Activated T-helper 17 cell treated with anti-CD3 and anti-CD28 coated beads, Interleukin-2, amount 50 U/mL, for 72 hours (primary cell): Measurements from ENCODE around the gene MARCO. TPM values are rescaled to one million over a fixed set of nuclear protein-coding genes. Genes with fewer than 3 reads are reported as not detected.

Source experiments
- ATAC-seq: fragments of 150-1000 bp; cut with Tn5 transposase; replicated peaks from 2 replicates; pipeline ENCODE4 v1.10.0; 2021; ENCODE audit warnings: mild to moderate bottlenecking, moderate library complexity
- H3K27ac Mint-ChIP-seq: one replicate; pipeline ENCODE4 v1.8.0; 2022; ENCODE audit warnings: mixed read lengths
- H3K27me3 Mint-ChIP-seq: one replicate; pipeline ENCODE4 v1.8.0; 2022; ENCODE audit warnings: mixed read lengths
- H3K36me3 Mint-ChIP-seq: one replicate; pipeline ENCODE4 v1.8.0; 2022; ENCODE audit warnings: low read depth, mild to moderate bottlenecking, mixed read lengths
- H3K4me1 Mint-ChIP-seq: one replicate; pipeline ENCODE4 v1.8.0; 2022; ENCODE audit warnings: mixed read lengths
- H3K4me3 Mint-ChIP-seq: one replicate; pipeline ENCODE4 v1.8.0; 2022; ENCODE audit warnings: mild to moderate bottlenecking, mixed read lengths
- H3K9me3 Mint-ChIP-seq: one replicate; pipeline ENCODE4 v1.8.0; 2022; ENCODE audit warnings: mixed read lengths
- total RNA-seq, 2 donors: library from RNA; stranded (reverse); gene quantifications; one replicate each; pipeline ENCODE4 v1.2.3, GENCODE V29; 2022

MARCO gene
- total RNA-seq, 2 donors from 2014 or later = not detected

DNA sequence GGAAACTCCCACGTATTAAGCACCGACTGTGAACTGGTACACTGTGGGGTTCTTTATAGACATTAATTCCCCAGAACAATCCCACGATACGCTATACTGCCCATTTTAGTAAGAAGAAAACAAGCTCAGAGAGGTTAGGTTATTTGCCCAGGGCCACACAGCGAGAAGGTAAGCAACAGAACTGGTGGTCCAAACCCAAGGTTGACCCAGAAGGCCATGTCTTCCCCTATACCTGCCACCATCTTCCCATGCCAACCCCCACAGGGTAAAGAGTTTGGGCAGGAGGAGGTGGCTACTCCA is 69.9 kb downstream of the MARCO start:
- no peak overlapping the region for H3K4me3 Mint-ChIP-seq
- H3K36me3 Mint-ChIP-seq = no peaks in the 10 kb centered on the region
- H3K9me3 Mint-ChIP-seq = no peaks in the 10 kb centered on the region
- no peak for ATAC-seq
- no peak overlapping the region for H3K27ac Mint-ChIP-seq
- H3K27me3 Mint-ChIP-seq = peaks cover 26% of the 10 kb centered on the region
- no peaks in the 10 kb centered on the region for H3K4me1 Mint-ChIP-seq

DNA sequence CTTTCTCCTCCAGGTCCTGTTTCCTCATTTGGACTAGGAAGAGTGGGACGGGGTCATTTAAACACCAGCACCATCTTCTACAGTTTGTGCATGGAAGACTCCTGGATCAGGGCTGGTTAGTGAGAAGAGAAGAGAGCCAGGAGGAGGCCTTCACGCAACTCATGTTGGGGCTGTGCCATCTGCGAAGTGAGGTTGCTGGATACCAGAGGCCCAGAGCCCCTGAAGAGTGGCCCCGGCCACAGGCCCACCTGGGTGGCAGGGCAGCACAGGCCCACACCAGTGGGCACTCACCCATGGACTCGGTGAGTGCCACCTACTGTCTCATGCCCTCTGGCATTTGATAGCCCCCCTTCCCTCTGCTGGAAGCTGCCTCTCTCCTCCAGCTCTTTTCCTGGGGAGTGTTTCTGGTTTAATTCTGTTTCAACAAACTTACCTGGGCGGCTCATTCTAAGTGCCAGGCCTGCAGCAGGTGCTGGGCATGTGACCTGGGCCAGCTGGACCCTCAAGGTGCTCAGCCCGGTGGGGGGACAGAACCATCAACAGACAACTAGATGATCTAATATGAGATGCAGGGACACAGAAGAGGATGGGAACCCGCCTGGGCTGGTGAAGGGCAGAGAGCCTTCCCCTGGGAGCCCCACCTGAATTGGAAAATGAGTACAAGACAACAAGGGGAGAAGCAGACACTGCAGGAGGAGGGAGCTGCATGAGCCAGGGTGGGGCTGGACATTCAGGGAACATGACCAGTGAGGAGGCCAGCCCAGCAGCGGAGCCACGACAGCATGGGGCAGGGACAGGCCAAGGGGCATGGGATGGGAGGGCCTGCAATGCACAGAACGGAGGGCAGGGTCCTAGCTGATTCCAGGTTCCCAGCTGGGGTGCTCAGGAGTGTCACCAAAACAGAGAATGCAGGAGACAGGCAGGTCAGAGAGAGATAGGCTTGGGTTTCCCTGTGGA is 70.6 kb downstream of the MARCO start:
- H3K4me3 Mint-ChIP-seq = no peak overlapping the region
- ATAC-seq = no peak
- H3K9me3 Mint-ChIP-seq = no peaks in the 10 kb centered on the region
- H3K27ac Mint-ChIP-seq = no peak overlapping the region
- no peaks in the 10 kb centered on the region for H3K36me3 Mint-ChIP-seq
- H3K27me3 Mint-ChIP-seq = peaks cover 28% of the 10 kb centered on the region
- no peaks in the 10 kb centered on the region for H3K4me1 Mint-ChIP-seq

- no peak for ATAC-seq
- H3K27ac Mint-ChIP-seq = no peak overlapping the region
- no peaks in the 10 kb centered on the region for H3K9me3 Mint-ChIP-seq
- peaks cover 31% of the 10 kb centered on the region for H3K27me3 Mint-ChIP-seq
- no peaks in the 10 kb centered on the region for H3K36me3 Mint-ChIP-seq
- H3K4me1 Mint-ChIP-seq = no peaks in the 10 kb centered on the region
- no peak overlapping the region for H3K4me3 Mint-ChIP-seq
Measured at GRCh38 chr2:119013671-119014070, 71.7 kb downstream of the MARCO start.

DNA sequence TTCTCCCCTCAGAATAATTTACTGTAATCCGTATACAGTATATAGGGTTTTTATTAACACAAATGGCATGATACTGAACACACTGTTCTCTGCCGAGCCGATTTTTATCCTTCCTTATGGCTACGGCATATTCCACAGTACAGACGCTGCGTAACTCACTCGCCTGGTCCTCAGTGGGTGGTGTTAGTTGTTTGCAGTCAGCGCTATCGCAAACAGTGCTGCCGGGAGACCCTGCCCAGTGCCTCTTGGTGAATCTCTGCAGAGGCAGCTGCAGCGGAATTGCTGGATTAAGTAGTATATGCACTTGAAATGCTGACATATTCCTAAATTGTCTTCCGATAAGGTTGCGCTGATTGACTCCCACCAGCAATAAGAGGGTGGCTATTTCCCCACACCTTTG is 73.9 kb downstream of the MARCO start:
- H3K27ac Mint-ChIP-seq = no peak overlapping the region
- no peak overlapping the region for H3K4me3 Mint-ChIP-seq
- H3K36me3 Mint-ChIP-seq = no peaks in the 10 kb centered on the region
- H3K27me3 Mint-ChIP-seq = peaks cover 21% of the 10 kb centered on the region
- H3K9me3 Mint-ChIP-seq = no peaks in the 10 kb centered on the region
- no peak for ATAC-seq
- no peaks in the 10 kb centered on the region for H3K4me1 Mint-ChIP-seq

- Mint-ChIP-seq H3K27ac (no peak overlapping the region), H3K27me3 (peaks cover 8% of the 10 kb centered on the region), H3K36me3 (no peaks in the 10 kb centered on the region), H3K9me3 (no peaks in the 10 kb centered on the region), H3K4me1 (no peaks in the 10 kb centered on the region), H3K4me3 (no peak overlapping the region)
- ATAC-seq = no peak
Measured at GRCh38 chr2:119019521-119019920, 77.5 kb downstream of the MARCO start.

GRCh38 chr2:119022678-119023077 is 80.7 kb downstream of the MARCO start:
- no peaks in the 10 kb centered on the region for H3K36me3 Mint-ChIP-seq
- ATAC-seq = no peak
- no peaks in the 10 kb centered on the region for H3K9me3 Mint-ChIP-seq
- no peaks in the 10 kb centered on the region for H3K4me1 Mint-ChIP-seq
- peaks cover 10% of the 10 kb centered on the region for H3K27me3 Mint-ChIP-seq
- no peak overlapping the region for H3K27ac Mint-ChIP-seq
- no peak overlapping the region for H3K4me3 Mint-ChIP-seq

DNA sequence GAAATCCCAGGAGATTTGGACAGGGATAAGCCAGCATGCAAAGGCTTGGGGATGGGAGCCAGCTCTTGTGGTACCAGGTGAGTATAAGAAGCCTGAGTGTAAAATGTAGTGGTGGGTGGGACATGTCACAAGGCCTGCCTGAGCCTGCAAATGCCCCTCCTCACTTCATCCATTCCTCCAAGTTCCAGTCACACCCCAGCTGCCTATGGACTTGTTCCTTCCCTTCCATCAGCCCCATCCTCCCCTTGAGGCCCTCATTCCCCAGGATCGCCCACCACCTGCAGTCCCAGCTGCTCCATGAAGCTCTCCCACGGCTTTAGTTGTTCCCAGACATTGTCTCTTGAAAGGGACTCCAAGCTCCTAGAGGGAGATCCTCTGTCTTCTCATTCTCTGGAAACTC is 81.5 kb downstream of the MARCO start:
- H3K4me3 Mint-ChIP-seq = no peak overlapping the region
- ATAC-seq = no peak
- peaks cover 14% of the 10 kb centered on the region for H3K27me3 Mint-ChIP-seq
- no peaks in the 10 kb centered on the region for H3K4me1 Mint-ChIP-seq
- no peaks in the 10 kb centered on the region for H3K36me3 Mint-ChIP-seq
- H3K27ac Mint-ChIP-seq = no peak overlapping the region
- H3K9me3 Mint-ChIP-seq = no peaks in the 10 kb centered on the region

DNA sequence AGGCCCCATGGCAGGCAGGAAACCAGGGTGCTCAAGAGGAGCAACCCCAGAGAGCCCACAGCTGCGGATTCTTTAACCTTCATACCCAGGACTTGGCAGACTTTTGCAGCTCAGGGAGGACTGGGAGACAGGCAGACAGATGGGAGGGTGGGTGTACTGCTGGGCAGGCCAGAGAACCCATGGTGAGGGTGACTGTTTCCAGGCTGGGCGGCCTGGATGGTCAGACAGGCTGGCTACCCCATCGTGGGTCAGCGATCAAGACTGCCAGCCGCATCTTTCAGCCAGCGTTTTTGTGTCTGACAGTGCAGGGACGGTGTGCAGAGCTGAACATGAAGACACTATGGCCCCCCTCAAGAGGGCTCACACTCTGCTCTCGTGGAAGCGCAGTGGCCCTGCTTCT is 82.2 kb downstream of the MARCO start:
- Mint-ChIP-seq H3K36me3 (no peaks in the 10 kb centered on the region), H3K27ac (no peak overlapping the region), H3K4me1 (no peaks in the 10 kb centered on the region), H3K4me3 (no peak overlapping the region), H3K27me3 (peaks cover 15% of the 10 kb centered on the region), H3K9me3 (no peaks in the 10 kb centered on the region)
- ATAC-seq = no peak

GRCh38 chr2:119024568-119024967 is 82.6 kb downstream of the MARCO start:
- Mint-ChIP-seq H3K36me3 (no peaks in the 10 kb centered on the region), H3K4me1 (no peaks in the 10 kb centered on the region), H3K27ac (no peak overlapping the region), H3K9me3 (no peaks in the 10 kb centered on the region), H3K4me3 (no peak overlapping the region), H3K27me3 (peaks cover 15% of the 10 kb centered on the region)
- no peak for ATAC-seq

DNA sequence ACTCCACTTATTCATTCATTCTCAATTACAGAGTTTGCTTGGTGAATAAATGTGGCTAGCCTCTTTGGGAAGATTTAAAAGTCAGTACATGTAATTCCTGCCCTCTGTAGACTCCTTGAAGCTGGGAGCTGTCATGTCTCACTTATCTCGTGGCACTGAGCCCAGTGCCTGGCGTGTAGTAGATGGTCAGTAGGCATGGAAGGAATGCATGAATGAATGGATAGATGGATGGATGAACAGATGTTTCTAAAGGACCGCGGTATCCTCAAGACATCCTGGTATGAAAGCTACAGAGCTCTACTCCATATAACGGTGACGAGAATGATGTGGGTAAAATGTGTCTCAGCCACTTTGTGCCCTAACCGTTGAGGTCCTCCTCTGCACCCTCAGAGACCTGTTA is 83.0 kb downstream of the MARCO start:
- H3K27ac Mint-ChIP-seq = no peak overlapping the region

GRCh38 chr2:119025762-119026351 is 83.9 kb downstream of the MARCO start:
- Mint-ChIP-seq H3K4me1 (no peaks in the 10 kb centered on the region), H3K27me3 (peaks cover 21% of the 10 kb centered on the region)

More for the DNA sequence above, 83.0 kb downstream of the MARCO start:
- ATAC-seq = no peak
- no peaks in the 10 kb centered on the region for H3K4me1 Mint-ChIP-seq
- no peaks in the 10 kb centered on the region for H3K36me3 Mint-ChIP-seq
- no peaks in the 10 kb centered on the region for H3K9me3 Mint-ChIP-seq
- H3K4me3 Mint-ChIP-seq = no peak overlapping the region
- H3K27me3 Mint-ChIP-seq = peaks cover 15% of the 10 kb centered on the region

GRCh38 chr2:119026890-119027289 is 84.9 kb downstream of the MARCO start:
- no peaks in the 10 kb centered on the region for H3K36me3 Mint-ChIP-seq
- H3K4me1 Mint-ChIP-seq = no peaks in the 10 kb centered on the region
- peaks cover 27% of the 10 kb centered on the region for H3K27me3 Mint-ChIP-seq
- no peak overlapping the region for H3K27ac Mint-ChIP-seq
- no peak for ATAC-seq
- no peaks in the 10 kb centered on the region for H3K9me3 Mint-ChIP-seq
- H3K4me3 Mint-ChIP-seq = no peak overlapping the region

More at GRCh38 chr2:119025762-119026351, 83.9 kb downstream of the MARCO start:
- Mint-ChIP-seq H3K9me3 (no peaks in the 10 kb centered on the region), H3K27ac (no peak overlapping the region), H3K36me3 (no peaks in the 10 kb centered on the region), H3K4me3 (no peak overlapping the region)
- no peak for ATAC-seq

DNA sequence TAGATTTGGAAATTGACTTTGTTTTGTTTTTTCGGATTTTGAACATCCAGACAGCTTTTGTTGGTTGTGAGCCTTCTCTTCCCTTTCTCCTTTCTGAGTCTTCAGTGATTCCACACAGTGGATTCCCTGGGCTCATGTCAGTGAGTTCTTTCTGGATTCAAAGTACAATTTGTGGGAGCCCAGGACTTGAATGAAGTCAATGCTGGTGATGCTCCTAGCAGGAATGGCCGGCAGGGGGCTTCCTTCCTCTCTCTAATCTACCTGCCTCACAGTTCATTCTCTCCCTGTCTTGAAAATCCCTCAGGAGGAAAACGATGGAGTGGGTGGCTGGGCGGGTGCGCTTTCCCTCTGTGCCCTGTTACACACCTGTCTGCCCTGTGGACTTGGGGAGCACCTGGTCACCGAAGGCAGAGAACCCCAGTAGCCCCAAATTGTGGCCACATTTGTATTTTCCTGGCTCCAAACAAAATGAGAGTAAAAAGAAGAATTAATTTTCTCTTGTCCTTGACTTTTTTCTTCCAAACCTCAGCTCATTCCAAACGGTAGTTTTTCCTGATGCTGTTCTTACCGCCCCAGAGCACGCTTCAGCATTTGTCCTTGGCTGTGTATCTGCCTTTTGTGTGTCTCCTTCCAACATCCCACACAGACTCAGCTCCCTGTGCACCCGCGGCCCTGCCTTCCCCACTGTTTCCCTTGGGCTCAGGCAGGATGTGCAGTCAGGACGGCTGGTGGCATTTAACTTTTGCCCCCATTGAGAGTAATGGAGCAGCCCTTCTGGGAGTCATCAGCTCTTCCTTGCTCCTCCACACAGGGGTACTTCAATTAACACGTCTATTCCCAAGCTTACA is 86.6 kb downstream of the MARCO start:
- no peak for ATAC-seq
- no peak overlapping the region for H3K27ac Mint-ChIP-seq
- H3K27me3 Mint-ChIP-seq = peaks cover 27% of the 10 kb centered on the region
- H3K4me3 Mint-ChIP-seq = no peak overlapping the region
- no peaks in the 10 kb centered on the region for H3K9me3 Mint-ChIP-seq
- H3K4me1 Mint-ChIP-seq = no peaks in the 10 kb centered on the region
- H3K36me3 Mint-ChIP-seq = no peaks in the 10 kb centered on the region

- no peaks in the 10 kb centered on the region for H3K9me3 Mint-ChIP-seq
- no peak for ATAC-seq
- peaks cover 27% of the 10 kb centered on the region for H3K27me3 Mint-ChIP-seq
- no peak overlapping the region for H3K4me3 Mint-ChIP-seq
- H3K36me3 Mint-ChIP-seq = no peaks in the 10 kb centered on the region
- no peak overlapping the region for H3K27ac Mint-ChIP-seq
- H3K4me1 Mint-ChIP-seq = no peaks in the 10 kb centered on the region
Measured at GRCh38 chr2:119029297-119029696, 87.3 kb downstream of the MARCO start.
